Stimulated activated naive B cell treated with anti-CD40 and anti-IgM and Interleukin-4, amounts not matched to agents 10 μg/mL and 1 μg/mL and 100 μg/mL, for 72 hours (primary cell): Measurements from ENCODE around the gene NTNG2.
"Not testable (repeated sequence)": the region's sequence is repeated elsewhere in the genome, so short reads cannot be mapped to it uniquely, and the experiment has no call there.

Experiments used
- ATAC-seq, 2 donors: fragments of 150-1000 bp; cut with Tn5 transposase; replicated peaks; 2 replicates each; pipeline ENCODE4 v1.10.0; 2021; ENCODE audit warnings: moderate library complexity in 1 of 2
- DNase-seq: peaks from one replicate; pipeline ENCODE4 v3.0.0; 2021
- H3K27ac Mint-ChIP-seq: one replicate; pipeline ENCODE4 v1.8.0; 2022; ENCODE audit warnings: mild to moderate bottlenecking, mixed read lengths
- H3K27me3 Mint-ChIP-seq, 2 donors: one replicate each; pipeline ENCODE4 v1.8.0; 2022; ENCODE audit warnings: mixed read lengths in 2 of 2
- H3K36me3 Mint-ChIP-seq, 2 donors: one replicate each; pipeline ENCODE4 v1.8.0; 2022; ENCODE audit warnings: mixed read lengths in 2 of 2, mild to moderate bottlenecking in 1 of 2
- H3K4me1 Mint-ChIP-seq, 2 donors: one replicate each; pipeline ENCODE4 v1.8.0; 2022; ENCODE audit warnings: mixed read lengths in 2 of 2, mild to moderate bottlenecking in 1 of 2
- H3K4me3 Mint-ChIP-seq, 2 donors: one replicate each; pipeline ENCODE4 v1.8.0; 2022; ENCODE audit warnings: mild to moderate bottlenecking in 2 of 2, mixed read lengths in 2 of 2, moderate library complexity in 1 of 2
- H3K9me3 Mint-ChIP-seq, 2 donors: one replicate each; pipeline ENCODE4 v1.8.0; 2022; ENCODE audit warnings: mixed read lengths in 2 of 2, mild to moderate bottlenecking in 1 of 2

The NTNG2 gene

GRCh38 chr9:132161743-132162184 is at the start of gene NTNG2:
Gene NTNG2 (plus strand): TSS chr9:132162058. CDS start chr9:132166832, 4,774 bp downstream.
- peaks cover 63 to 71% of the 10 kb centered on the region in 2 donors for H3K27me3 Mint-ChIP-seq
- H3K27ac Mint-ChIP-seq, result peak within 1 kb of the TSS; percentile 93
- no peaks in the 10 kb centered on the region for H3K9me3 Mint-ChIP-seq
- ATAC-seq (peak in 1 of 2 donors; percentile 23), DNase-seq (no peak)
- peaks cover 0 to 4% of the 10 kb centered on the region in 2 donors for H3K36me3 Mint-ChIP-seq
- H3K4me1 Mint-ChIP-seq, result peaks cover 8 to 21% of the 10 kb centered on the region in 2 donors
- peak within 1 kb of the TSS; percentile 88 to 95 for H3K4me3 Mint-ChIP-seq

- no peak overlapping the region for H3K27ac Mint-ChIP-seq
- no peaks in the 10 kb centered on the region for H3K36me3 Mint-ChIP-seq
- H3K4me3 Mint-ChIP-seq, result no peak overlapping the region
- no peaks in the 10 kb centered on the region for H3K4me1 Mint-ChIP-seq
- peaks cover 51 to 77% of the 10 kb centered on the region in 2 donors for H3K27me3 Mint-ChIP-seq
- peaks cover 3 to 4% of the 10 kb centered on the region in 2 donors for H3K9me3 Mint-ChIP-seq
- DNase-seq (no peak), ATAC-seq (no peak)
These were observed 47.7 kb upstream of the NTNG2 start for GRCh38 chr9:132114102-132114707.

- DNase-seq (no peak), ATAC-seq (no peak)
- Mint-ChIP-seq H3K27ac (no peak overlapping the region), H3K27me3 (peaks cover 52 to 72% of the 10 kb centered on the region in 2 donors), H3K4me3 (no peak overlapping the region), H3K9me3 (peaks cover 0 to 4% of the 10 kb centered on the region in 2 donors), H3K36me3 (no peaks in the 10 kb centered on the region), H3K4me1 (no peaks in the 10 kb centered on the region)
These were observed 45.3 kb upstream of the NTNG2 start for GRCh38 chr9:132116583-132116982.

- Mint-ChIP-seq H3K4me3 (no peak overlapping the region), H3K4me1 (no peaks in the 10 kb centered on the region), H3K36me3 (no peaks in the 10 kb centered on the region), H3K27ac (no peak overlapping the region), H3K27me3 (peaks cover 49 to 73% of the 10 kb centered on the region in 2 donors), H3K9me3 (peaks cover 0 to 4% of the 10 kb centered on the region in 2 donors)
- no peak for ATAC-seq
- no peak for DNase-seq
These were observed 44.2 kb upstream of the NTNG2 start for GRCh38 chr9:132117694-132118093.

- Mint-ChIP-seq H3K36me3 (no peaks in the 10 kb centered on the region), H3K4me1 (peaks cover 2 to 4% of the 10 kb centered on the region in 2 donors), H3K27me3 (peaks cover 57 to 84% of the 10 kb centered on the region in 2 donors), H3K9me3 (no peaks in the 10 kb centered on the region), H3K4me3 (no peak overlapping the region), H3K27ac (no peak overlapping the region)
- DNase-seq, result no peak
- no peak for ATAC-seq
These were observed 40.8 kb upstream of the NTNG2 start for GRCh38 chr9:132121021-132121420.

GRCh38 chr9:132124800-132125199 is 37.1 kb upstream of the NTNG2 start:
- H3K9me3 Mint-ChIP-seq, result no peaks in the 10 kb centered on the region
- ATAC-seq (no peak), DNase-seq (no peak)
- H3K27me3 Mint-ChIP-seq, result peaks cover 65 to 84% of the 10 kb centered on the region in 2 donors
- peaks cover 8 to 9% of the 10 kb centered on the region in 2 donors for H3K4me1 Mint-ChIP-seq
- no peak overlapping the region for H3K4me3 Mint-ChIP-seq
- no peaks in the 10 kb centered on the region for H3K36me3 Mint-ChIP-seq
- H3K27ac Mint-ChIP-seq, result no peak overlapping the region

- Mint-ChIP-seq H3K27ac (no peak overlapping the region), H3K4me3 (no peak overlapping the region), H3K9me3 (no peaks in the 10 kb centered on the region), H3K36me3 (no peaks in the 10 kb centered on the region), H3K4me1 (peaks cover 8 to 9% of the 10 kb centered on the region in 2 donors), H3K27me3 (peaks cover 68 to 87% of the 10 kb centered on the region in 2 donors)
- ATAC-seq, result no peak
- DNase-seq, result no peak
These were observed 36.5 kb upstream of the NTNG2 start for GRCh38 chr9:132125361-132125760.

GRCh38 chr9:132125944-132126679 is 35.7 kb upstream of the NTNG2 start:
- peaks cover 8 to 9% of the 10 kb centered on the region in 2 donors for H3K4me1 Mint-ChIP-seq
- peak overlapping the region; percentile 8 to 55 for H3K4me3 Mint-ChIP-seq
- H3K27me3 Mint-ChIP-seq, result peaks cover 70 to 85% of the 10 kb centered on the region in 2 donors
- ATAC-seq (no peak), DNase-seq (no peak)
- H3K27ac Mint-ChIP-seq, result no peak overlapping the region
- no peaks in the 10 kb centered on the region for H3K9me3 Mint-ChIP-seq
- H3K36me3 Mint-ChIP-seq, result no peaks in the 10 kb centered on the region

GRCh38 chr9:132126680-132127236 is 35.1 kb upstream of the NTNG2 start:
- Mint-ChIP-seq H3K4me3 (no peak overlapping the region), H3K4me1 (peaks cover 8 to 9% of the 10 kb centered on the region in 2 donors), H3K27me3 (peaks cover 73 to 82% of the 10 kb centered on the region in 2 donors), H3K9me3 (no peaks in the 10 kb centered on the region), H3K36me3 (no peaks in the 10 kb centered on the region), H3K27ac (no peak overlapping the region)
- ATAC-seq, result no peak
- no peak for DNase-seq

GRCh38 chr9:132127888-132128534 is 33.8 kb upstream of the NTNG2 start:
- Mint-ChIP-seq H3K27me3 (peaks cover 76 to 84% of the 10 kb centered on the region in 2 donors), H3K4me1 (peaks cover 8 to 9% of the 10 kb centered on the region in 2 donors), H3K27ac (no peak overlapping the region), H3K36me3 (no peaks in the 10 kb centered on the region), H3K4me3 (no peak overlapping the region), H3K9me3 (no peaks in the 10 kb centered on the region)
- ATAC-seq (no peak), DNase-seq (no peak)

GRCh38 chr9:132129535-132129934 is 32.3 kb upstream of the NTNG2 start:
- no peak for DNase-seq
- H3K27me3 Mint-ChIP-seq, result peaks cover 67 to 77% of the 10 kb centered on the region in 2 donors
- no peaks in the 10 kb centered on the region for H3K9me3 Mint-ChIP-seq
- no peak overlapping the region for H3K27ac Mint-ChIP-seq
- no peaks in the 10 kb centered on the region for H3K36me3 Mint-ChIP-seq
- H3K4me3 Mint-ChIP-seq, result no peak overlapping the region
- ATAC-seq, result no peak
- peaks cover 8 to 9% of the 10 kb centered on the region in 2 donors for H3K4me1 Mint-ChIP-seq

- not testable (repeated sequence) for DNase-seq, H3K27ac Mint-ChIP-seq, H3K36me3 Mint-ChIP-seq, H3K4me1 Mint-ChIP-seq, ATAC-seq, H3K4me3 Mint-ChIP-seq, H3K9me3 Mint-ChIP-seq
- H3K27me3 Mint-ChIP-seq, result peaks cover 55 to 64% of the 10 kb centered on the region in 2 donors
These were observed 27.8 kb upstream of the NTNG2 start for GRCh38 chr9:132134085-132134484.

- no peak overlapping the region for H3K4me3 Mint-ChIP-seq
- peaks cover 54 to 64% of the 10 kb centered on the region in 2 donors for H3K27me3 Mint-ChIP-seq
- no peaks in the 10 kb centered on the region for H3K9me3 Mint-ChIP-seq
- H3K4me1 Mint-ChIP-seq, result no peaks in the 10 kb centered on the region
- DNase-seq (no peak), ATAC-seq (no peak)
- no peak overlapping the region for H3K27ac Mint-ChIP-seq
- no peaks in the 10 kb centered on the region for H3K36me3 Mint-ChIP-seq
These were observed 26.4 kb upstream of the NTNG2 start for GRCh38 chr9:132135456-132135855.

- H3K27me3 Mint-ChIP-seq, result peaks cover 53 to 66% of the 10 kb centered on the region in 2 donors
- DNase-seq, result no peak
These were observed 25.6 kb upstream of the NTNG2 start for GRCh38 chr9:132136151-132136780.

More at GRCh38 chr9:132136151-132136780, 25.6 kb upstream of the NTNG2 start:
- H3K27ac Mint-ChIP-seq, result no peak overlapping the region
- no peaks in the 10 kb centered on the region for H3K36me3 Mint-ChIP-seq
- no peak for ATAC-seq
- peaks cover 1% of the 10 kb centered on the region in 2 donors for H3K4me1 Mint-ChIP-seq
- no peaks in the 10 kb centered on the region for H3K9me3 Mint-ChIP-seq
- H3K4me3 Mint-ChIP-seq, result no peak overlapping the region
